SK-N-SH treated with all-trans-retinoic acid at 6 μM for 48 hours (cell line): ENCODE measurements around the gene KIF24.

ENCODE experiments used
- ATAC-seq: fragments of 200-7000 bp; cut with Tn5 transposase; 3 replicates; pipeline ENCODE4 v1.9.1; 2020; ENCODE audit warnings: mild to moderate bottlenecking, moderate library complexity
- ARNTL ChIP-seq: fragments of 450-650 bp; formaldehyde crosslinking; IDR thresholded peaks from 2 replicates; pipeline ENCODE4 v1.5.0; 2020; ENCODE audit warnings: low read depth, mild to moderate bottlenecking, moderate library complexity, borderline replicate concordance
- BACH2 ChIP-seq: fragments of 250-450 bp; sonication (Bioruptor Pico); IDR thresholded peaks from 2 replicates; pipeline ENCODE4 v1.9.0; 2021; ENCODE audit warnings: mild to moderate bottlenecking, borderline replicate concordance
- ESRRG ChIP-seq: fragments of 250-450 bp; sonication (Bioruptor Pico); IDR thresholded peaks from 2 replicates; pipeline ENCODE4 v1.6.1; 2021; ENCODE audit warnings: mild to moderate bottlenecking
- GLIS3 ChIP-seq: fragments of 250-450 bp; sonication (Bioruptor Pico); IDR thresholded peaks from 2 replicates; pipeline ENCODE4 v1.5.0; 2020; ENCODE audit warnings: mild to moderate bottlenecking, moderate library complexity
- ISL1 ChIP-seq: fragments of 250-450 bp; sonication (Bioruptor Pico); IDR thresholded peaks from 2 replicates; pipeline ENCODE4 v2.1.2; 2022; ENCODE audit warnings: mild to moderate bottlenecking, moderate library complexity
- OSR1 ChIP-seq: fragments of 250-450 bp; sonication (Bioruptor Pico); IDR thresholded peaks from 2 replicates; pipeline ENCODE4 v1.8.0; 2022; ENCODE audit warnings: moderate library complexity, mild to moderate bottlenecking, inconsistent platforms
- PPARA ChIP-seq: fragments of 250-450 bp; sonication (Bioruptor Pico); IDR thresholded peaks from 2 replicates; pipeline ENCODE4 v1.5.0; 2020; ENCODE audit warnings: mild to moderate bottlenecking, borderline replicate concordance
- RARB ChIP-seq: fragments of 250-450 bp; sonication (Bioruptor Pico); IDR thresholded peaks from 2 replicates; pipeline ENCODE4 v1.8.0; 2021; ENCODE audit warnings: mild to moderate bottlenecking, moderate library complexity
- SNAI2 ChIP-seq: fragments of 250-450 bp; sonication (Bioruptor Pico); IDR thresholded peaks from 2 replicates; pipeline ENCODE4 v1.5.0; 2020; ENCODE audit warnings: mild to moderate bottlenecking, moderate library complexity
- TCF4 ChIP-seq: fragments of 250-450 bp; sonication (Bioruptor Pico); IDR thresholded peaks from 2 replicates; pipeline ENCODE4 v1.8.0; 2021; ENCODE audit warnings: mild to moderate bottlenecking, moderate library complexity, borderline replicate concordance
- TOX ChIP-seq: fragments of 250-450 bp; sonication (Bioruptor Pico); IDR thresholded peaks from 2 replicates; pipeline ENCODE4 v1.8.0; 2021; ENCODE audit warnings: mild to moderate bottlenecking, moderate library complexity, borderline replicate concordance
- ZC3H10 ChIP-seq: fragments of 250-450 bp; sonication (Bioruptor Pico); IDR thresholded peaks from 2 replicates; pipeline ENCODE4 v1.5.1; 2021; ENCODE audit warnings: mild to moderate bottlenecking, moderate library complexity
- ZFP3 ChIP-seq: fragments of 250-450 bp; sonication (Bioruptor Pico); IDR thresholded peaks from 2 replicates; pipeline ENCODE4 v1.5.0; 2020; ENCODE audit warnings: mild to moderate bottlenecking, moderate library complexity
- ZFP30 ChIP-seq: fragments of 450-650 bp; formaldehyde crosslinking; IDR thresholded peaks from 2 replicates; pipeline ENCODE4 v1.5.0; 2022; ENCODE audit warnings: mild to moderate bottlenecking, moderate library complexity
- ZNF70 ChIP-seq: fragments of 450-650 bp; formaldehyde crosslinking; IDR thresholded peaks from 2 replicates; pipeline ENCODE4 v1.5.0; 2020; ENCODE audit warnings: mild to moderate bottlenecking, moderate library complexity
- ZNF8 ChIP-seq: fragments of 450-650 bp; formaldehyde crosslinking; IDR thresholded peaks from 2 replicates; pipeline ENCODE4 v1.5.0; 2020; ENCODE audit warnings: mild to moderate bottlenecking, moderate library complexity
- TF ChIP-seq, protein P1 (sequence below): fragments of 250-450 bp; sonication (Bioruptor Pico); IDR thresholded peaks from 2 replicates; pipeline ENCODE4 v1.5.1; 2020; ENCODE audit warnings: low read depth, mild to moderate bottlenecking, moderate library complexity
- TF ChIP-seq, protein P2 (sequence below): fragments of 250-450 bp; sonication (Bioruptor Pico); IDR thresholded peaks from 2 replicates; pipeline ENCODE4 v1.8.0; 2021; ENCODE audit warnings: low read depth, mild to moderate bottlenecking, moderate library complexity, borderline replicate concordance
- TF ChIP-seq, protein P3 (sequence below): fragments of 250-450 bp; sonication (Bioruptor Pico); IDR thresholded peaks from 2 replicates; pipeline ENCODE4 v1.5.0; 2020; ENCODE audit warnings: mild to moderate bottlenecking, moderate library complexity
- TF ChIP-seq, protein P4 (sequence below): fragments of 250-450 bp; sonication (Bioruptor Pico); IDR thresholded peaks from 2 replicates; pipeline ENCODE4 v1.8.0; 2020; ENCODE audit warnings: mild to moderate bottlenecking, moderate library complexity, borderline replicate concordance

The KIF24 gene

DNA sequence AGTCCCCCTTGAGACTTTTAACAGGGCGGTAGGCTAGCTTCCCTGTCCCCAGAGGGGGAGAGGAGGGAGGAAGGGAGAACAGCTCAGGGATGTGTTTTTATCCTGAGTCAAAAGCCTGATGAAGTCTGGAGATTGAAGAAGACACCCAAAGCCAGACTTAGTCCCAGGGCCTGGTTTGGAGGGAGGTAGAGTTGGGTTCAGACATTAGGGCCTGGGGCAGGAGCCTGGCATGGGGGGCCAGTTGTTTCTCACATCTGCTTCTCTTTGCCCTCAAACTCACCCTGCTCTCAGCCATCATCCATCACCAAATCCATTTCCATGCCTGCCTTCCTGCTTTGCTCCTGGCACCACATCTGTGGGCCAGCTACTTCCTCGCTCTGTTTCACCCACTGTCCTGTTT is 44.7 kb upstream of the KIF24 start (continued):
- TF ChIP-seq, protein P1, sequence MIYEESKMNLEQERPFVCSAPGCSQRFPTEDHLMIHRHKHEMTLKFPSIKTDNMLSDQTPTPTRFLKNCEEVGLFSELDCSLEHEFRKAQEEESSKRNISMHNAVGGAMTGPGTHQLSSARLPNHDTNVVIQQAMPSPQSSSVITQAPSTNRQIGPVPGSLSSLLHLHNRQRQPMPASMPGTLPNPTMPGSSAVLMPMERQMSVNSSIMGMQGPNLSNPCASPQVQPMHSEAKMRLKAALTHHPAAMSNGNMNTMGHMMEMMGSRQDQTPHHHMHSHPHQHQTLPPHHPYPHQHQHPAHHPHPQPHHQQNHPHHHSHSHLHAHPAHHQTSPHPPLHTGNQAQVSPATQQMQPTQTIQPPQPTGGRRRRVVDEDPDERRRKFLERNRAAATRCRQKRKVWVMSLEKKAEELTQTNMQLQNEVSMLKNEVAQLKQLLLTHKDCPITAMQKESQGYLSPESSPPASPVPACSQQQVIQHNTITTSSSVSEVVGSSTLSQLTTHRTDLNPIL: no peak
- TF ChIP-seq PPARA (CRISPR knock-in tag) (no peak), TCF4 (CRISPR knock-in tag) (no peak), ISL1 (CRISPR knock-in tag) (no peak), GLIS3 (CRISPR knock-in tag) (no peak), OSR1 (no peak), SNAI2 (CRISPR knock-in tag) (no peak)

DNA sequence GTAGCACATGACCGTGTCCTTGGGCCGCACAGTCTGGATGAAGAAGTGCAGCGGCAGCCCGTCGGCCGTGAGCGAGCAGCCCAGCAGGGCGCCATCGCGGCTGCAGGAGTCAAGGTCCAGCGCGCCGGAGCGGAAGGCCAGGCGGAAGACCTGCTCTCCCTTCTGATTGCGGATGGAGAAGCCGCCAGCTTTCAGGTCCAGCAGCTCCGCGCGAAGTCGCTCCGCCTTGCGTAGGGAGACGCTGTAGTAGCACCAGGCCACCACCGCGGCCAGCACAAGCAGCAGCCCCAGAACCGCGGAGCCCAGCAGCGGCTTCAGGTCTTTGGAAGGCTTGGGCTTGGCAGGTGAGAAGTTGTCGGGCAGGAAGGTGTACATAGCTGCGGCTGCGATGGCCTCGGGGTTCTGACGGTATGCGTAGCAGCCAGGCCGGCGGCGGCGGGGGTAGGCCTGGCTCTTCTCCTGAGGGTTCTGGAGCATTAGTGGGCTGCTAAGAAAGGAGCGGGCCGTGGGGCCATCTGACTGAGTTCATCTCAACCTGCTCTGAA is 43.5 kb upstream of the KIF24 start:
- ATAC-seq: no peak
- TF ChIP-seq RARB (CRISPR knock-in tag): no peak
- TF ChIP-seq, protein P2, sequence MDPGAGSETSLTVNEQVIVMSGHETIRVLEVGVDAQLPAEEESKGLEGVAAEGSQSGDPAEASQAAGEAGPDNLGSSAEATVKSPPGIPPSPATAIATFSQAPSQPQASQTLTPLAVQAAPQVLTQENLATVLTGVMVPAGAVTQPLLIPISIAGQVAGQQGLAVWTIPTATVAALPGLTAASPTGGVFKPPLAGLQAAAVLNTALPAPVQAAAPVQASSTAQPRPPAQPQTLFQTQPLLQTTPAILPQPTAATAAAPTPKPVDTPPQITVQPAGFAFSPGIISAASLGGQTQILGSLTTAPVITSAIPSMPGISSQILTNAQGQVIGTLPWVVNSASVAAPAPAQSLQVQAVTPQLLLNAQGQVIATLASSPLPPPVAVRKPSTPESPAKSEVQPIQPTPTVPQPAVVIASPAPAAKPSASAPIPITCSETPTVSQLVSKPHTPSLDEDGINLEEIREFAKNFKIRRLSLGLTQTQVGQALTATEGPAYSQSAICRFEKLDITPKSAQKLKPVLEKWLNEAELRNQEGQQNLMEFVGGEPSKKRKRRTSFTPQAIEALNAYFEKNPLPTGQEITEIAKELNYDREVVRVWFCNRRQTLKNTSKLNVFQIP (CRISPR knock-in tag): no peak
- no peak for TF ChIP-seq TCF4 (CRISPR knock-in tag)
- TF ChIP-seq ESRRG (CRISPR knock-in tag): no peak
- no peak for TF ChIP-seq ZNF70 (CRISPR knock-in tag)
- TF ChIP-seq ZC3H10: no peak
- TF ChIP-seq, protein P3, sequence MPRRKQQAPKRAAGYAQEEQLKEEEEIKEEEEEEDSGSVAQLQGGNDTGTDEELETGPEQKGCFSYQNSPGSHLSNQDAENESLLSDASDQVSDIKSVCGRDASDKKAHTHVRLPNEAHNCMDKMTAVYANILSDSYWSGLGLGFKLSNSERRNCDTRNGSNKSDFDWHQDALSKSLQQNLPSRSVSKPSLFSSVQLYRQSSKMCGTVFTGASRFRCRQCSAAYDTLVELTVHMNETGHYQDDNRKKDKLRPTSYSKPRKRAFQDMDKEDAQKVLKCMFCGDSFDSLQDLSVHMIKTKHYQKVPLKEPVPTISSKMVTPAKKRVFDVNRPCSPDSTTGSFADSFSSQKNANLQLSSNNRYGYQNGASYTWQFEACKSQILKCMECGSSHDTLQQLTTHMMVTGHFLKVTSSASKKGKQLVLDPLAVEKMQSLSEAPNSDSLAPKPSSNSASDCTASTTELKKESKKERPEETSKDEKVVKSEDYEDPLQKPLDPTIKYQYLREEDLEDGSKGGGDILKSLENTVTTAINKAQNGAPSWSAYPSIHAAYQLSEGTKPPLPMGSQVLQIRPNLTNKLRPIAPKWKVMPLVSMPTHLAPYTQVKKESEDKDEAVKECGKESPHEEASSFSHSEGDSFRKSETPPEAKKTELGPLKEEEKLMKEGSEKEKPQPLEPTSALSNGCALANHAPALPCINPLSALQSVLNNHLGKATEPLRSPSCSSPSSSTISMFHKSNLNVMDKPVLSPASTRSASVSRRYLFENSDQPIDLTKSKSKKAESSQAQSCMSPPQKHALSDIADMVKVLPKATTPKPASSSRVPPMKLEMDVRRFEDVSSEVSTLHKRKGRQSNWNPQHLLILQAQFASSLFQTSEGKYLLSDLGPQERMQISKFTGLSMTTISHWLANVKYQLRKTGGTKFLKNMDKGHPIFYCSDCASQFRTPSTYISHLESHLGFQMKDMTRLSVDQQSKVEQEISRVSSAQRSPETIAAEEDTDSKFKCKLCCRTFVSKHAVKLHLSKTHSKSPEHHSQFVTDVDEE: no peak
- TF ChIP-seq, protein P4, sequence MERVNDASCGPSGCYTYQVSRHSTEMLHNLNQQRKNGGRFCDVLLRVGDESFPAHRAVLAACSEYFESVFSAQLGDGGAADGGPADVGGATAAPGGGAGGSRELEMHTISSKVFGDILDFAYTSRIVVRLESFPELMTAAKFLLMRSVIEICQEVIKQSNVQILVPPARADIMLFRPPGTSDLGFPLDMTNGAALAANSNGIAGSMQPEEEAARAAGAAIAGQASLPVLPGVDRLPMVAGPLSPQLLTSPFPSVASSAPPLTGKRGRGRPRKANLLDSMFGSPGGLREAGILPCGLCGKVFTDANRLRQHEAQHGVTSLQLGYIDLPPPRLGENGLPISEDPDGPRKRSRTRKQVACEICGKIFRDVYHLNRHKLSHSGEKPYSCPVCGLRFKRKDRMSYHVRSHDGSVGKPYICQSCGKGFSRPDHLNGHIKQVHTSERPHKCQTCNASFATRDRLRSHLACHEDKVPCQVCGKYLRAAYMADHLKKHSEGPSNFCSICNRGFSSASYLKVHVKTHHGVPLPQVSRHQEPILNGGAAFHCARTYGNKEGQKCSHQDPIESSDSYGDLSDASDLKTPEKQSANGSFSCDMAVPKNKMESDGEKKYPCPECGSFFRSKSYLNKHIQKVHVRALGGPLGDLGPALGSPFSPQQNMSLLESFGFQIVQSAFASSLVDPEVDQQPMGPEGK (CRISPR knock-in tag): no peak
- TF ChIP-seq, protein P1: no peak
- no peak for TF ChIP-seq ZFP3 (CRISPR knock-in tag)
- no peak for TF ChIP-seq BACH2 (CRISPR knock-in tag)
- TF ChIP-seq TOX (CRISPR knock-in tag): no peak
- TF ChIP-seq, all 23 proteins: peak for 0

DNA sequence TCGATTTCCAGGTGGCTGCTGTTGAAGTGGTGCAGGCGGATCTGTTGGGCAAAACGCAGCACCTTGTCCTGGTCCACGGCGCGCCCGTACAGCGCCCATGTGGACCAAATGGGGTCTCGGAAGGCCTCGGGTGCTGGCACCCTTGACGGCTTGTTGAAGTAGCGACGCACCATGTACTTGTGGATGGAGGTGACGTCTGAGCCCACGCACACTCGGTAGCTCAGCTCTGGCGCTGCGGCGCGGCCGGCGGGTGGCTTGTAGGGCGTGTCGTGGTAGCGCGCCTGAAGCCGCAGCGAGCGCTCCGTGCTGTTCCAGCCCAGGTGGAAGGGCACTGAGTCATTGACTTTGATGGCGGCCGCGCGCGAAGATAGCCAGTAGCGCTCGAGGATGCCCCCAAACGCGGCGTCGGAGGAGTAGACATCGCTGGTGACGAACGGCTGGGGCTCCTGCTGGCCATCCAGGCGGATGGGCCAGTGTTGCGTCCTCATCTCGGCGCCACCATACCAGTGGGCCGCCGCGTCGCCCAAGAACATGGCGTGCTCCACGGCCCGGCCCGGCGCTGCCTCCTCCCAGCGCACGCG is 42.9 kb upstream of the KIF24 start:
- ATAC-seq: no peak
- TF ChIP-seq SNAI2 (CRISPR knock-in tag): no peak
- TF ChIP-seq, protein P2 (CRISPR knock-in tag): no peak
- TF ChIP-seq GLIS3 (CRISPR knock-in tag): no peak
- no peak for TF ChIP-seq TCF4 (CRISPR knock-in tag)
- TF ChIP-seq, protein P1: no peak
- no peak for TF ChIP-seq ARNTL (CRISPR knock-in tag)
- TF ChIP-seq ISL1 (CRISPR knock-in tag): no peak
- no peak for TF ChIP-seq ESRRG (CRISPR knock-in tag)
- TF ChIP-seq ZFP30 (CRISPR knock-in tag): no peak
- TF ChIP-seq RARB (CRISPR knock-in tag): no peak
- TF ChIP-seq, protein P3: no peak
- TF ChIP-seq ZNF8 (CRISPR knock-in tag): no peak
- TF ChIP-seq TOX (CRISPR knock-in tag): no peak
- TF ChIP-seq ZC3H10: no peak
